ENCODE results near the gene PRR5L.
A peak's percentile ranks its signal among the peaks of the same experiment; 100 is the strongest.

The PRR5L gene

GRCh38 chr11:36295926-36296325, at the start of gene PRR5L:
Gene PRR5L, plus strand, starts transcription at chr11:36296288. Its CDS starts 104,834 bp downstream, at chr11:36401122.
- DNase-seq (ENCODE audit: low spot score) (no peak), FAIRE-seq (no peak)

GRCh38 chr11:36247493-36247892, 48.6 kb upstream of the PRR5L start:
- DNase-seq (ENCODE audit: low spot score) (no peak), FAIRE-seq (no peak)

GRCh38 chr11:36248436-36248835, 47.7 kb upstream of the PRR5L start:
- FAIRE-seq (no peak), DNase-seq (ENCODE audit: low spot score) (no peak)

GRCh38 chr11:36249246-36249645, 46.8 kb upstream of the PRR5L start:
- FAIRE-seq (peak; percentile 95), DNase-seq (ENCODE audit: low spot score) (peak; percentile 86)

- DNase-seq (ENCODE audit: low spot score), result no peak
- FAIRE-seq, result no peak
These were observed 44.3 kb upstream of the PRR5L start for GRCh38 chr11:36251823-36252222.

GRCh38 chr11:36253238-36253637, 42.9 kb upstream of the PRR5L start:
- no peak for FAIRE-seq
- DNase-seq (ENCODE audit: low spot score), result no peak

- FAIRE-seq (no peak), DNase-seq (ENCODE audit: low spot score) (no peak)
These were observed 41.4 kb upstream of the PRR5L start for GRCh38 chr11:36254713-36255112.

GRCh38 chr11:36257351-36257750, 38.7 kb upstream of the PRR5L start:
- FAIRE-seq (peak; percentile 68), DNase-seq (ENCODE audit: low spot score) (peak; percentile 54)

- FAIRE-seq, result no peak
These were observed 37.2 kb upstream of the PRR5L start for GRCh38 chr11:36258730-36259360.

GRCh38 chr11:36261094-36261493, 35.0 kb upstream of the PRR5L start:
- DNase-seq (ENCODE audit: low spot score) (no peak), FAIRE-seq (no peak)

More at GRCh38 chr11:36258730-36259360, 37.2 kb upstream of the PRR5L start:
- peak; percentile 29 for DNase-seq (ENCODE audit: low spot score)

GRCh38 chr11:36264011-36264972, 31.8 kb upstream of the PRR5L start:
- FAIRE-seq (no peak), DNase-seq (ENCODE audit: low spot score) (no peak)

- DNase-seq (ENCODE audit: low spot score), result no peak
- no peak for FAIRE-seq
These were observed 31.1 kb upstream of the PRR5L start for GRCh38 chr11:36264973-36265344.

- peak; percentile 26 for DNase-seq (ENCODE audit: low spot score)
- no peak for FAIRE-seq
These were observed 30.1 kb upstream of the PRR5L start for GRCh38 chr11:36265793-36266628.

- no peak for FAIRE-seq
- DNase-seq (ENCODE audit: low spot score), result no peak
These were observed 29.3 kb upstream of the PRR5L start for GRCh38 chr11:36266767-36267166.

- FAIRE-seq (no peak), DNase-seq (ENCODE audit: low spot score) (no peak)
These were observed 27.6 kb upstream of the PRR5L start for GRCh38 chr11:36268337-36268985.

GRCh38 chr11:36270701-36271100, 25.4 kb upstream of the PRR5L start:
- FAIRE-seq (no peak), DNase-seq (ENCODE audit: low spot score) (no peak)

GRCh38 chr11:36271794-36272407, 24.2 kb upstream of the PRR5L start:
- FAIRE-seq (no peak), DNase-seq (ENCODE audit: low spot score) (no peak)

- DNase-seq (ENCODE audit: low spot score), result no peak
- FAIRE-seq, result no peak
These were observed 23.0 kb upstream of the PRR5L start for GRCh38 chr11:36273110-36273509.

- no peak for DNase-seq (ENCODE audit: low spot score)
- no peak for FAIRE-seq
These were observed 21.7 kb upstream of the PRR5L start for GRCh38 chr11:36274414-36274813.

- no peak for FAIRE-seq
- DNase-seq (ENCODE audit: low spot score), result no peak
These were observed 17.4 kb upstream of the PRR5L start for GRCh38 chr11:36278531-36279282.

All from RCC 7860 (cell line).